GM11168 (cell line): ENCODE results near the gene SLC52A1.
"Not testable (repeated sequence)": the region's sequence is repeated elsewhere in the genome, so short reads cannot be mapped to it uniquely, and the experiment has no call there.

Experiments
- in situ Hi-C: fragments of 300-500 bp; cut with MboI; formaldehyde crosslinking; loops from one replicate; pipeline ENCODE4 v1.12.0; 2022; ENCODE audit warnings: low sequenced_read_pairs; ENCODE audit not compliant: unreplicated experiment

Gene SLC52A1

DNA sequence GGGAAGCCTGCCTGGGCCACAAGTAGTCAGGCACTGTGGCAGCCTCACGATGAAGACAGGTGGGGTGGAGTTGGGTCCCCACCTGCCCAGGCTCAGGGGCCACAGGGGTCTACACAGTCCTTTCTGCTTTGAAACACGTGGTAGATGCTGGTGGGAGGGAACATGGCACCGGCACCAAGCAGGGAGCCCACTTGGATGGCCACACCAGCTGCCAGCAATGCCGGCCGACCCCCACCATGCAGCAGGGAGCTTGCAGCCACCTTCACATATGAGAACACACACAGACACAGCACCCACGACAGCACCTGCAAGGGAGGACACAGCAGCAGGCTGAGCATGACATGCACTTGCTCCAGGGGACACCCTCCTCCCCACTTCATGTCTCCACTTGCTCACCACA is 2.4 kb downstream of the SLC52A1 start:
- in situ Hi-C loops = no loop called here

- in situ Hi-C loops = no loop called here
Observed at GRCh38 chr17:5031365-5032082, 3.7 kb downstream of the SLC52A1 start.

DNA sequence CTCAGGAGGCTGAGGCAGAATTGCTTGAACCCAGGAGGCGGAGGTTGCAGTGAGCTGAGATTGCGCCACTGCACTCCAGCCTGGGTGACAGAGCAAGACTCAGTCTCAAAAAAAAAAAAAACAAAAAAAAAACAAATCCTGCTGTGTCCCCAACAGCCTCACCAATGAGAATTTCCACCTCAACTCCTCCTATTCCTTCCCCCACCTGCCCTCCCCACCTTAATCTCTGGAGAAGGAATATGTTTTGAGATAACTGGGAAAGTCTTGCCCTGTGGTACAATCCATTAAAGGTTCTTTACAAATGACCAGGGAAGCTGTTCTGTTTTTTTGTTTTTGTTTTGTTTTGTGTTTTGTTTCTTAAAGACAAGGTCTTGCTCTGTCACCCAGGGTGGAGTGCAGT is 5.1 kb downstream of the SLC52A1 start:
- in situ Hi-C loops = not testable (repeated sequence)

GRCh38 chr17:5027916-5028315 is 7.3 kb downstream of the SLC52A1 start:
- in situ Hi-C loops = no loop called here

- in situ Hi-C loops = no loop called here
Observed at GRCh38 chr17:5027299-5027698, 7.9 kb downstream of the SLC52A1 start.

- in situ Hi-C loops = no loop called here
Observed at GRCh38 chr17:5024604-5025003, 10.6 kb downstream of the SLC52A1 start.

GRCh38 chr17:5023588-5024147 is 11.6 kb downstream of the SLC52A1 start:
- in situ Hi-C loops = no loop called here

DNA sequence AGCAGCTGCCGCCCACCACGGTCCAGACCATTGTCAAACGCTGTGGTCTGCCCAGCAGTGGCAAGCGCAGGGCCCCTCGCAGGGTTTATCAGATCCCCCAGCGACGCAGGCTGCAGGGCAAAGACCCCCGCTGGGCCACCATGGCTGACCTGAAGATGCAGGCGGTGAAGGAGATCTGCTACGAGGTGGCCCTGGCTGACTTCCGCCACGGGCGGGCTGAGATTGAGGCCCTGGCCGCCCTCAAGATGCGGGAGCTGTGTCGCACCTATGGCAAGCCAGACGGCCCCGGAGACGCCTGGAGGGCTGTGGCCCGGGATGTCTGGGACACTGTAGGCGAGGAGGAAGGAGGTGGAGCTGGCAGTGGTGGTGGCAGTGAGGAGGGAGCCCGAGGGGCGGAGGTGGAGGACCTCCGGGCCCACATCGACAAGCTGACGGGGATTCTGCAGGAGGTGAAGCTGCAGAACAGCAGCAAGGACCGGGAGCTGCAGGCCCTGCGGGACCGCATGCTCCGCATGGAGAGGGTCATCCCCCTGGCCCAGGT is 13.0 kb downstream of the SLC52A1 start:
- in situ Hi-C loops = no loop called here

DNA sequence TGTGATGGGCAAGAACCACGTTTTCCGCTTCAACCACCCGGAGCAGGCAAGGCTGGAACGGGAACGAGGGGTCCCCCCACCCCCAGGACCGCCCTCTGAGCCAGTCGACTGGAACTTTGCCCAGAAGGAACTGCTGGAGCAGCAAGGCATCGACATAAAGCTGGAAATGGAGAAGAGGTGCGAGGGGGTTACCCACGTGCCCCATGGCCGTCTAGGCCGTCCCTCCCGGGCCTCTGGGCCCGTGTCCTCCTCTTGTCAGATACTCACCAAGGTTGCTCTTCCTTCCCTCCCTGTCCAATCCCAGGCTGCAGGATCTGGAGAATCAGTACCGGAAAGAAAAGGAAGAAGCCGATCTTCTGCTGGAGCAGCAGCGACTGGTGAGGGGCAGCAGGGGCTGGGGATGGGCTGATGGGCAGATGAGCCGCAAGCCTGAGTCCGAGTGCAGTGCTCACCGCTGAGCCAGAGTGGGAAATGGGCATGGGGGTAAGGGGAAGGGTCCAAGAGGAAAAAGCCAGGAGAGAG is 14.7 kb downstream of the SLC52A1 start:
- in situ Hi-C loops = no loop called here

- in situ Hi-C loops = no loop called here
Observed at GRCh38 chr17:5019475-5019956, 15.7 kb downstream of the SLC52A1 start.

GRCh38 chr17:5014357-5014756 is 20.9 kb downstream of the SLC52A1 start:
- in situ Hi-C loops = no loop called here

- in situ Hi-C loops = no loop called here
Observed at GRCh38 chr17:5011928-5012327, 23.3 kb downstream of the SLC52A1 start.

- in situ Hi-C loops = no loop called here
Observed at GRCh38 chr17:5003214-5003867, 31.9 kb downstream of the SLC52A1 start.

GRCh38 chr17:5002121-5002788 is 33.0 kb downstream of the SLC52A1 start:
- in situ Hi-C loops = no loop called here

DNA sequence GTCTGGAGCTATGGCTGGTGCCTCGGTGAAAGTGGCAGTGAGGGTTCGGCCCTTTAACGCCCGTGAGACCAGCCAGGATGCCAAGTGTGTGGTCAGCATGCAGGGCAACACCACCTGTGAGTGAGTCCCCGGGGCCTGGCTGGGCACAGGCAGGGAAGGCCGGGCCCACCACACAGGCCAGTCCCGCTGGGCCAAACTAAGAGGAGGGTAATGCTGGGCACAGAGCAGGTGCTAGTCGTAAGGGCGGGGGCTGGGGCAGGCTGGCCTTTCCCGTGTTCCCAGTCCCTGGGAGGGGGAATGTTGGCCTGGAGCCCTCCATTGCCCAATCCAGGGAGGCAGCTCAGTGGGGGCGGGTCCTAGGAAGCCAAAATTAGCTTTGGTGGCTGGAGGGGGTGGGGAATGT is 35.0 kb downstream of the SLC52A1 start:
- in situ Hi-C loops = no loop called here

DNA sequence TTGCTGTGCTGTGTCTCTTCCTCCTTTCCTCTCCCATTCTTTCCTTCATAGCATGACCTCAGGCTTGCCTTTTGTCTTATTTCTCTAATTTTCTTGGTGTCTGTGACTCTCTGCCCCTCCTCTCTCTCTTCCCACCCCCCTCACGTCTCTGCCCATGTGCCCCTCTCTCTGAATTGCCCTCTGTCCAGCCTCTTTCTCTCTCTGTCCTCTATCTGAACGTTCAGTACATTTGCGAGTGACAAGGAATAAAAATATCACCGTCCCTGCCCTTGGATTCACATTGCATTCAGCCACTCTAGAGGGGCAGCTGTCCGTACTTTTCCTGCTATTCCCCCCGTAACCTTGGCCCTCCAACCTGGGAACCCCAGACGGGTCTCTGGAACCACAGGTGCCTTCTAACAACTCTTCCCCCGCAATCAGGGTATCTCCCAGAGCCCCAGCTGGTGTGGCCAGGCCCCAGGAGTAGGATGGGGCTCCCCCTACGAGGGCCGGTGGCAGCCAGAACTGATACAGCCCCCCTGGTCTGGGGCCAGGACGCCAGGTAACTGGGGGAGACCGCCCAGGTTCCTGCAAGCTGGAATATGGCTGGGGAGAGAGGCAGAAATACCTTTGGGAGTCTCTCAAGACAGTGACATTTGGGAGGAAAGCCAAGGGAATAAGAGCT is 35.7 kb downstream of the SLC52A1 start:
- in situ Hi-C loops = no loop called here

GRCh38 chr17:4998732-4999429 is 36.3 kb downstream of the SLC52A1 start:
- in situ Hi-C loops = no loop called here

DNA sequence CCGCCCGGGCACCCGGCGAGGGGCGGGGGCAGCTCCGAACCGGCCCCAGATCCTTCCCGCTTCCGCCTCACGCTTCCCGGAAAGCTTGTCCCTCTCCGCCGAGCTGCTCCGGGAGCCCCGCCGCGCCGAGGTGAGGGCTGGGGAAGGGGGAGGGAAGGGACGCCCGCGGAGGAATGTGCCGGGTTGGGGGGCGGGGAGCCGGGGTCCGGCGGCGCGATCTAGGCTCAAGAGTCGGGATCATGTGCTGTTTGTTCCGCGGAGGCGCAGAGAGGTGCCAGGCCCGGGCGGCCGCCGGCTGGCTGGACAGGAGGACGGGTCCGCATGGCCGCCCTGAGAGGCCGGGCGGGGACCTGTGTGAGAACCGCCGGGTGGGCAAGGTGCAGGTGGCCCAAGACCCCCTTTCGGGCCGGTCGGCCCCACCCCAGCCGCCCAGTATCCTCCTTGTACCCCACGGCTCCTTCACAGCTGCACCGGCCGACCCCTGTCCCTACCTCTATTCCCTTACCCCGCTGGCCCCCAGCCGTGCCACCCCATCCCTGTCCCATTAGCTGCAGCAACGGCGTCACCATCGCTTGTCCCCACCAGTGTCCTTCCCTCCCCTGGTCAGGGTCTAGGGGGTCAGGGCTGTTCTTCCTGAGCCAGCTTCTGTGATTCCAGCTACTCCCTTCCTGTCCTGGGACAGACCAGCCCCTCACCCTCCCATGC is 37.0 kb downstream of the SLC52A1 start:
- in situ Hi-C loops = no loop called here
